HG02763 (cell line): ENCODE results near the gene CACNA1G.

Source experiments
- ATAC-seq: cut with Tn5 transposase; IDR thresholded peaks from one replicate; pipeline ENCODE4 v1.9.1; 2021; ENCODE audit warnings: mild to moderate bottlenecking, moderate library complexity; ENCODE audit not compliant: unreplicated experiment

Gene CACNA1G

GRCh38 chr17:50629902-50630301, 69.4 kb downstream of the CACNA1G start:
- no peak for ATAC-seq

GRCh38 chr17:50630524-50631194, 70.1 kb downstream of the CACNA1G start:
- ATAC-seq: no peak

- no peak for ATAC-seq
These were observed 70.8 kb downstream of the CACNA1G start for GRCh38 chr17:50631195-50631907.

GRCh38 chr17:50631908-50632571, 71.5 kb downstream of the CACNA1G start:
- no peak for ATAC-seq

GRCh38 chr17:50632637-50633036, 72.1 kb downstream of the CACNA1G start:
- ATAC-seq: no peak

GRCh38 chr17:50633683-50634082, 73.2 kb downstream of the CACNA1G start:
- ATAC-seq: no peak

GRCh38 chr17:50634224-50634914, 73.9 kb downstream of the CACNA1G start, which contains the start of gene ABCC3:
Gene ABCC3 (plus strand): TSS chr17:50634881. CDS start chr17:50634937, 56 bp downstream.
- no peak for ATAC-seq

GRCh38 chr17:50634915-50635731, 74.6 kb downstream of the CACNA1G start:
- ATAC-seq: no peak

- ATAC-seq: no peak
These were observed 75.1 kb downstream of the CACNA1G start for GRCh38 chr17:50635732-50635981.

- ATAC-seq: no peak
These were observed 75.7 kb downstream of the CACNA1G start for GRCh38 chr17:50635982-50636803.

- ATAC-seq: no peak
These were observed 76.3 kb downstream of the CACNA1G start for GRCh38 chr17:50636804-50637195.

- ATAC-seq: no peak
These were observed 77.5 kb downstream of the CACNA1G start for GRCh38 chr17:50637829-50638605.

- no peak for ATAC-seq
These were observed 78.1 kb downstream of the CACNA1G start for GRCh38 chr17:50638606-50638965.

GRCh38 chr17:50638966-50639713, 78.6 kb downstream of the CACNA1G start:
- ATAC-seq: no peak

- ATAC-seq: no peak
These were observed 80.3 kb downstream of the CACNA1G start for GRCh38 chr17:50640686-50641351.

GRCh38 chr17:50641357-50641756, 80.8 kb downstream of the CACNA1G start:
- no peak for ATAC-seq

GRCh38 chr17:50642071-50642721, 81.7 kb downstream of the CACNA1G start:
- no peak for ATAC-seq
